Muscle of arm (tissue), 12 donors: Measurements from ENCODE around the gene GLYATL1. TPM values are rescaled to one million over a fixed set of nuclear protein-coding genes. Genes with fewer than 3 reads are reported as not detected.
"Not testable (repeated sequence)": the region's sequence is repeated elsewhere in the genome, so short reads cannot be mapped to it uniquely, and the experiment has no call there.

Experiments
- DNase-seq: peaks from one replicate; pipeline ENCODE4 v3.0.0-alpha.2; 2013
- polyA plus RNA-seq, 12 donors: library from polyadenylated mRNA; unstranded; fragments of 120-200 nt; gene quantifications; one replicate each; pipeline ENCODE4 v1.2.1, GENCODE V29; 2013; ENCODE audit not compliant: insufficient read length in 12 of 12

Gene GLYATL1
- polyA plus RNA-seq, 12 donors: 0.35 to 1.7 (median 0.74) TPM; not detected in 2

DNA sequence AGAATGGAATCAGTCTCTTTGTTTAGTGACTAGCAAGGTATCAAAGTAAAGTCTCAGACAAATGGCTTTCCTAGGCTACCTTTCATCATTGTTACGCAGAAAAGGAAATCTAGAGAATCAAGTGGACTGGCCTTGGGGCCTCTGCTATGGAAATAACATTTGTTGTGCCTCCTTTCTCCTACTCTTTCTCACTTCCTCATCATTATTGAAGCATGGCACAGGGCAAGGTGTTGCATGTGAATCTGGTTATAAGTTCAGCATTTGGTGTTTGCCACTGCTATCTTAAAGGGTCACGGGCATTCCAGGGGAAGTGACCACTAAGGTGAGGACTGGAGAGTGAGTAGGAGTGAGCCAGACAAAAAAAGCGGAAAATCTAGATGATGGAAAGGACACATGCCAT is 54.9 kb downstream of the GLYATL1 start:
- no peak for DNase-seq

DNA sequence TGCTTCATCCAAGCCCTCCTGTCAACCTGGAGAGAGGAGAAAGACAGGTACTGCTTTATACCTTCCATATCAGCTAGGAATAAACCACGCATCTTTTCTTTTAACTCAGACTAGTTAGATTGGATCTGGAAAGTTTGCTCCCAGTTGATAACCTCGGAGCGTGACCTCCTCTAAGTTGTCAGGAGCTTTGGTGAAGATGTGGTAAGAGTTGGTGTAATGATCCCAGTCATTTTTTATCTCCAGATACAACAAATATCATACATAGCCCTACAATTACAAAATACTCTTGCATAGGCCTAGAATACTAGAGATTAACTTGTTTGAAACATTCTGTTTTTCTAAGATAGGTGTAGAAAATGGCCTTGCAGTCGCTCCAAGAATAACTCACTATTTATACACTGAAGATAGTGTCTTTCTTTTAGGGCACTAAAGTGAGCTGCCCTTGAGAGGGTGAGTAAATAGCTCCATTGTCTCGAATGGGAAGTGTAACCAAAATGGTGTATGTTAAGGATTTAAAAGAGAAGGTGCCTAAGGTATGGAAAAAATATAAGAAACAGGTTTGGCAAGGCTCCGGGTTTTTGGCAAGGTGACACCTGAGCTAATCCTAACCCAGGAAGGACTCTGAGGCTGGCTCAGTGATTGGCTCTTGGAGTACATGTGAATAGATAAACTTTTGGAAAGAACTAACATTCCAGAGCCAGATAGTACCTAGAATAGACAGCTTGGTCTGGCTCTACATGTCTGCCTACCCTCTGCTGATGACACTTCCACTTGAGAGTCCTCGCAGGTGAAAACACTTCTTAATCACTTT is 59.4 kb downstream of the GLYATL1 start:
- no peak for DNase-seq

DNA sequence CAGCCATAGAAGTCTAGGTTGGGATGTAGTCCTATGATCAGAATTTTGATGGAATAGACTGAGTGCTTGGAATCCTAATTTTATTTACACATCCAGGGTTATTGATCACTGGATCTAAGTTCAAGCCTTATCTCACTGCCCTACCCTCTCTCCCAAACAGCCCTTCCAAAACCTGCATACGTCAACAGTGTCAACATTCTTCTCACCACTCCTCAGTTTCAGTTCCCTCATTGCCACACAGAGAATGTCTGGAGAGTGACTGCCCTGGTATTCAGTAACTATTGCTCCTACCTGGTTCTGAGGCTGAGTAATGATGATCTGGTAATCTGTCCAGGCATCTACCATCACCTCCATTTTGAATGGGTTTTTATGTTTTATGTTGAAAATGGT is 60.0 kb downstream of the GLYATL1 start:
- DNase-seq: no peak

DNA sequence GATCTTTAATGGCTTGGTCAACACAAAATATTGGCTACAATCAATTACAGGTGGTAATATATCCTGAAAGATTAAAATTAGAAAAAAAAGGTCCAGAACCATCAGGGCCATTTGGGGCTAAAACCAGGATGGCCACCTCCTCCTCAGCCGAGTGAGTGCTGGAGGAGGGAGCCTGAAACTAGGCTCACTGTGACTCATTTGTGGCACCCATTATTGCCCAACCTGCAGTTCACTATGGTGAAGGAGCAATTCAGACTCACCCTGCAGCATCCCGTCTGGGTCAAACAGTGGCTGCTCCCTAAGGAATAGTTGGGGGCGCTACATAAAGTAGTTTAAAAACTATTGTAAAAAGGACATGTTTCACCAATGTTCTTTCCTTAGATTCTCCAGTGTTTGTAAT is 60.7 kb downstream of the GLYATL1 start:
- DNase-seq: no peak

DNA sequence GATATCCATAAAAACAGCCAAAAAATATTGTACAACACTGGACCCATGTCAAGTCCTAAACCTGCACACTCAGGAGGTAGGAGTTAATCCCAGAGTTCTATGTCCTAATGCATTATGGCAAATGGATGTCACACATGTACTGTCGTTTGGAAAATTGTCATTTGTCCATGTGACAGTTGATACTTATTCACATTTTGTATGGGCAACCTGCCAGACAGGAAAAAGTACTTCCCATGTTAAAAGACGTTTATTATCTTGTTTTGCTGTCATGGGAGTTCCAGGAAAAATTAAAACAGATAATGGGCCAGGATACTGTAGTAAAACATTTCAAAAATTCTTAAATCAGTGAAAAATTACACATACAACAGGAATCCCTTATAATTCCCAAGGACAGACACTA is 62.7 kb downstream of the GLYATL1 start:
- not testable (repeated sequence) for DNase-seq

Other genes with a start within 250 kb of the GLYATL1 start
- under 1 TPM in 4 of 12 donors, not detected in 8; 0.15 to 0.77 (median 0.31) TPM for gene GLYAT, start 207.5 kb upstream of the GLYATL1 start, polyA plus RNA-seq
- gene GLYATL2, start 94.8 kb upstream of the GLYATL1 start, polyA plus RNA-seq: 1 to 10 TPM in 8 of 12 donors, under 1 TPM in 2, not detected in 2; 0.74 to 3.4 (median 1.5) TPM
- gene GLYATL1B, start 146.8 kb downstream of the GLYATL1 start, polyA plus RNA-seq: not detected
- 10 to 100 TPM in 6 of 12 donors, 1 to 10 TPM in 5, not detected in 1; 5.5 to 16.8 (median 10.8) TPM for gene FAM111B, start 167.7 kb downstream of the GLYATL1 start, polyA plus RNA-seq
- gene FAM111A, start 203.4 kb downstream of the GLYATL1 start, polyA plus RNA-seq: 10 to 100 TPM in 11 of 12 donors, not detected in 1; 17.1 to 91.4 (median 28.6) TPM
- gene DTX4, start 232.6 kb downstream of the GLYATL1 start, polyA plus RNA-seq: 10 to 100 TPM in 11 of 12 donors, not detected in 1; 15.7 to 82.8 (median 22.6) TPM